ENCODE results near the gene MID1.

Gene MID1

DNA sequence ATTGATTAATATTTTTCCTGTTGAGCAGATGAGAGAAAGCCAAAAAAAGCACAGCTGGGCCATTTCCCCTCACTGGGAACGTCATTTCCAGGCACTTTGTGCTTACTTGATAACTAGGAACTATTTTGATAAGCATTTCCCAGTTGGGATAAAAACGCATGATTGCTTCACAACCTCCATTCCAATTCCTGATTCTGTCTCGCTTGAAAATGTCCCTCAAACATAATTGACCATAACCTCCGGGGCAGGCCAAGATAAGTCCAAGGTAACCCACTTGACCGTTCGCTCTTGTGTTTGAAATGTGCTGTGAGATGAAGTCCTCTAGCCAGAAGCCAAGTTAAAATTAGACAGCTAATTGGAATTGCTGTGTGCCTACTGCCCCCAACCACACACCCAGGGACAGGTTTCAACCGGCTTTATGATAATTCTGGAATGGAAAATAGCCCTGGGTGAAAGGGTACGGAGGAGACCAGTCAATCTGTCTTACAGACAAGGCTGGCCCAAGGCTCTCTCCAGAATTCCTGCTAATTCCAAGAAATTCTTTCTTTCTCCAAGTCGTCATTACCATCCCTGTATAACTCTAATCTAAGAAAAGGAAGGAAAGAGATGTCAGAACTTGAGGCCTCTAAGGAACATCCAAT lies 137.1 kb downstream of the MID1 start:
- TF ChIP-seq, protein P1, sequence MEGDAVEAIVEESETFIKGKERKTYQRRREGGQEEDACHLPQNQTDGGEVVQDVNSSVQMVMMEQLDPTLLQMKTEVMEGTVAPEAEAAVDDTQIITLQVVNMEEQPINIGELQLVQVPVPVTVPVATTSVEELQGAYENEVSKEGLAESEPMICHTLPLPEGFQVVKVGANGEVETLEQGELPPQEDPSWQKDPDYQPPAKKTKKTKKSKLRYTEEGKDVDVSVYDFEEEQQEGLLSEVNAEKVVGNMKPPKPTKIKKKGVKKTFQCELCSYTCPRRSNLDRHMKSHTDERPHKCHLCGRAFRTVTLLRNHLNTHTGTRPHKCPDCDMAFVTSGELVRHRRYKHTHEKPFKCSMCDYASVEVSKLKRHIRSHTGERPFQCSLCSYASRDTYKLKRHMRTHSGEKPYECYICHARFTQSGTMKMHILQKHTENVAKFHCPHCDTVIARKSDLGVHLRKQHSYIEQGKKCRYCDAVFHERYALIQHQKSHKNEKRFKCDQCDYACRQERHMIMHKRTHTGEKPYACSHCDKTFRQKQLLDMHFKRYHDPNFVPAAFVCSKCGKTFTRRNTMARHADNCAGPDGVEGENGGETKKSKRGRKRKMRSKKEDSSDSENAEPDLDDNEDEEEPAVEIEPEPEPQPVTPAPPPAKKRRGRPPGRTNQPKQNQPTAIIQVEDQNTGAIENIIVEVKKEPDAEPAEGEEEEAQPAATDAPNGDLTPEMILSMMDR (IDR thresholded peaks at IDR 0.05): no peak
- no peaks in the 10 kb centered on the region for H3K27me3 Mint-ChIP-seq (ENCODE audit: low read depth, poor library complexity)
- peaks cover 27% of the 10 kb centered on the region for H3K4me1 Mint-ChIP-seq
- H3K36me3 Mint-ChIP-seq (ENCODE audit: low read depth): peaks cover 49% of the 10 kb centered on the region
- H3K4me3 Mint-ChIP-seq: no peak overlapping the region
- DNase-seq: no peak
- no peak overlapping the region for H3K27ac Mint-ChIP-seq
- H3K9me3 Mint-ChIP-seq: peaks cover 45% of the 10 kb centered on the region

DNA sequence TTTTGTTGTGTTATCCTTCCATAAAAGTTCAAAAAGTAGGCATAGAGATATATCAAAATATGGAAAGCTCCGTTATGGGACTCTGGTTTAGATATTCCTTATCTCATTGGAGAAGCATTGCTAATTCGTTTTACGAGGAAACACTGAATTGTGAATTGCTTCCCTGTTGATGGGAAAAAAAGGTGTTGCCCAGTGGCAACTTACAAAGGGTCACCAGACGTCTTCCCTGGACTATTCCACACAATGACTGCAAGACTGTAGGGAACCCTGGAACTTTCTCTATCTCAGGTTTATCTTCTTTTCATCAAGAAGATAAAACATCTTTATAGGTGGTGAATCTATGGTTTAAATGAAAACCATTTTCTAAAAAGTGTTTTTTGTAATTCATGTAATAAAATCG lies 137.7 kb downstream of the MID1 start:
- Mint-ChIP-seq H3K36me3 (ENCODE audit: low read depth) (peaks cover 53% of the 10 kb centered on the region), H3K27ac (no peak overlapping the region)

DNA sequence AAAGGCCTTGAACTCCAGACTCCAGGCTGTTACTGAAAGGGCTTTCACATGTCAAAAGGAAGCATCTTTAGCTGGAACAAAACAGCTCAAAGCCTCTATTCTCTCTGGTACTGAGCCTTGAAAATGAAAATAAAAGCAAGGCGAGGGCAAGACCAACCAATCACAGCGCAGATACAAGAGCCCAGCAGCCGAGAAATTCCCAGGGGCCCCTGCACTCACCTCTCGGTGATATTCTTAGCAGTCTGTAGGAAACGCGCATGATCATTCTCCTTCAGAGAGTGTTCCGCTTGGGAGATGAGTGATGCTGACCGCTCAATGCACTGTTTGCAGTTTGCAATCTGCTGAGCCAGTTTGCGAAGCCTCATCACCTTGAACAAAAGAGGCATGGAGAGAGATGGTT lies 138.1 kb downstream of the MID1 start:
- H3K4me1 Mint-ChIP-seq: peaks cover 27% of the 10 kb centered on the region
- H3K9me3 Mint-ChIP-seq: peaks cover 48% of the 10 kb centered on the region
- TF ChIP-seq, protein P1 (IDR thresholded peaks at IDR 0.05): no peak
- H3K27me3 Mint-ChIP-seq (ENCODE audit: low read depth, poor library complexity): no peaks in the 10 kb centered on the region
- H3K4me3 Mint-ChIP-seq: no peak overlapping the region
- DNase-seq: no peak
- peak overlapping the region; percentile 79 for H3K27ac Mint-ChIP-seq
- H3K36me3 Mint-ChIP-seq (ENCODE audit: low read depth): peaks cover 56% of the 10 kb centered on the region

More for the DNA sequence above, 137.7 kb downstream of the MID1 start:
- TF ChIP-seq, protein P1 (IDR thresholded peaks at IDR 0.05): no peak
- Mint-ChIP-seq H3K9me3 (peaks cover 45% of the 10 kb centered on the region), H3K4me3 (no peak overlapping the region), H3K27me3 (ENCODE audit: low read depth, poor library complexity) (no peaks in the 10 kb centered on the region), H3K4me1 (peaks cover 27% of the 10 kb centered on the region)
- no peak for DNase-seq

DNA sequence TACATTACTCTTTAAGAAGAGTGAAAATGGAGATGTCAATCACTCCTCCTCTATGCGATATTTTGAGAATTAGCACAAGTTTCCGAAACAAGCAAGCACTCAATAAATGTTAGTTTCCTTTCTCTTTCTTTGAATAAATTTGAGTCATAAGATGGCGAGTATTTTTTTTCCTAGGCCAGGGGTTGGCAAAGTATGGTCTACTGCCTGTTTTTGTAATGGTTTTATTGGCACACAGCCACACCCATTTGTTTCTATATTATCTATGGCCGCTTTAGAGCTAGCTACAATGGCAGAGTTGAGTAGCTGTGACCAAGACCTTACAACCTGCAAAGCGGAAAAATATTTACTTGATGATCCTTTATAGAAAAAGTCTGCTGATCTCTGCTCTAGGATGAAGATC lies 139.5 kb downstream of the MID1 start:
- H3K27ac Mint-ChIP-seq: no peak overlapping the region
- TF ChIP-seq, protein P1 (IDR thresholded peaks at IDR 0.05): no peak
- DNase-seq: no peak
- no peak overlapping the region for H3K4me3 Mint-ChIP-seq
- peaks cover 51% of the 10 kb centered on the region for H3K9me3 Mint-ChIP-seq
- no peaks in the 10 kb centered on the region for H3K27me3 Mint-ChIP-seq (ENCODE audit: low read depth, poor library complexity)
- H3K36me3 Mint-ChIP-seq (ENCODE audit: low read depth): peaks cover 70% of the 10 kb centered on the region
- H3K4me1 Mint-ChIP-seq: peaks cover 27% of the 10 kb centered on the region

DNA sequence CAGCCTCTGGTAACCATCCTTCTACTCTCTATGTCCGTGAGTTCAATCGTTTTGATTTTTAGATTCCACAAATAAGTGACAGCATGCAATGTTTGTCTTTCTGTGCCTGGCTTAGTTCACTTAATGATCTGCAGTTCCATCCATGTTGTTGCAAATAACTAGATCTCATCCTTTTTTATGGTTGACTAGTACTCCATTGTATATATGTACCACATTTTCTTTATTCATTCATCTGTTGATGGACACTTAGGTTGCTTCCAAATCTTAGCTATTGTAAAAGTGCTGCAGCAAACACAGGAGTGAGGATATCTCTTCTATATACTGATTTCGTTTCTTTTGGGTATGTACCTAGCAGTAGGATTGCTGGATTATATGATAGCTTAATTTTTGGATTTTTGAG lies 140.9 kb downstream of the MID1 start:
- Mint-ChIP-seq H3K36me3 (ENCODE audit: low read depth) (peaks cover 73% of the 10 kb centered on the region), H3K27me3 (ENCODE audit: low read depth, poor library complexity) (no peaks in the 10 kb centered on the region), H3K9me3 (peaks cover 49% of the 10 kb centered on the region), H3K27ac (no peak overlapping the region), H3K4me1 (peaks cover 20% of the 10 kb centered on the region), H3K4me3 (no peak overlapping the region)
- TF ChIP-seq, protein P1 (IDR thresholded peaks at IDR 0.05): no peak
- no peak for DNase-seq

DNA sequence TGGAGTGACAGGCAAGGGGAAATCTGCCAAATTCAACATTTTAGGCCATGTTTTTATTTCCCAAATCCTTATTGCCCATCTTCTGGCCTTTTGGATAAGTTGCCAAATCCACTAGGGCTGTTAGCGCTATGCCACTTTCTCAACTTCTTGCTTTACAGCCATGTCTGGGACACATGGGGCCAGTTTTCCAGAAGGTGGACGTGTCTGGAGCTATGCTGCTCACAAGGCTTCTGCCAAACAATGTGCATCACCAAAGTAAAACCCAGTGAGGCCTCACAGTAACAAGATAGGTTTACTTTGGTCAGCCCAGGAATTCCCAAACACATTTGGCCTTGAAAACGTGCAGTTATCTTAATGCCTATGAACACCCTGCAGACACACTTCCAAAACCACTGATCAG lies 142.9 kb downstream of the MID1 start:
- H3K9me3 Mint-ChIP-seq: peaks cover 40% of the 10 kb centered on the region
- H3K4me3 Mint-ChIP-seq: no peak overlapping the region
- H3K4me1 Mint-ChIP-seq: peaks cover 7% of the 10 kb centered on the region
- no peak for DNase-seq
- peaks cover 67% of the 10 kb centered on the region for H3K36me3 Mint-ChIP-seq (ENCODE audit: low read depth)
- TF ChIP-seq, protein P1 (IDR thresholded peaks at IDR 0.05): no peak
- no peaks in the 10 kb centered on the region for H3K27me3 Mint-ChIP-seq (ENCODE audit: low read depth, poor library complexity)
- no peak overlapping the region for H3K27ac Mint-ChIP-seq

All from nephron progenitor cell (in vitro differentiated cells).